ENCODE measurements around the gene SPAG16.

GRCh38 chr2:213766062-213766461, 481.8 kb downstream of the SPAG16 start:
- no peak for TF ChIP-seq POLR2AphosphoS5 (IDR thresholded peaks at IDR 0.05; ENCODE audit: low read depth, low read length)
- no peak for TF ChIP-seq SIN3A (IDR thresholded peaks at IDR 0.05; ENCODE audit: borderline replicate concordance, insufficient read depth, low read length)
